Activated T-helper 1 cell treated with Interleukin-2 at 50 U/mL for 16 hours (primary cell): ENCODE data around the gene VASP.

Experiments
- DNase-seq: peaks from one replicate; pipeline ENCODE4 v3.0.0-alpha.2; 2020; ENCODE audit warnings: low read depth

Gene VASP

GRCh38 chr19:45506989-45507871 is at the start of gene VASP:
TSS of gene VASP (plus strand) at chr19:45507479. CDS start at chr19:45507772, 293 bp downstream.
- peak; percentile 89 for DNase-seq

- no peak for DNase-seq
Measured at GRCh38 chr19:45457776-45458175, 49.5 kb upstream of the VASP start.

- no peak for DNase-seq
Measured at GRCh38 chr19:45460807-45461347, 46.4 kb upstream of the VASP start.

GRCh38 chr19:45462174-45462573 is 45.1 kb upstream of the VASP start:
- DNase-seq, result no peak

DNA sequence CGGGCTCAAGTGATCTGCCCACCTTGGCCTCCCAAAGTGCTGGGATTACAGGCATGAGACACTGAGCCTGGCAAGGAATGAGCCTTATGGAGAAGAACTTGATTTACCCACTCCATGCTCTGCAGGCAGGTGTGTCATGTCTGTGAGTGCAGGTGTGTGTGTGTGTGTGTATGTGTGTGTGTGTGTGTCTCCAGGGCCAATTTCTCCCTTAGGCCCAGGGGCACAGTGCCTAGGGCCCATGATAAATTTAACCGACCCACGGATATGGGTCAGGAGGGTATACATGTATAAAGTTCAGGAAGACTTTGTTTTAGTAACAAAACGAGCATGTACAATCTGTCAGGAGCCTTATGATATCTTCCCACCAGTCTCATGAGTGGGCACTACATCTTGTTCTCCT is 44.0 kb upstream of the VASP start:
- no peak for DNase-seq

DNA sequence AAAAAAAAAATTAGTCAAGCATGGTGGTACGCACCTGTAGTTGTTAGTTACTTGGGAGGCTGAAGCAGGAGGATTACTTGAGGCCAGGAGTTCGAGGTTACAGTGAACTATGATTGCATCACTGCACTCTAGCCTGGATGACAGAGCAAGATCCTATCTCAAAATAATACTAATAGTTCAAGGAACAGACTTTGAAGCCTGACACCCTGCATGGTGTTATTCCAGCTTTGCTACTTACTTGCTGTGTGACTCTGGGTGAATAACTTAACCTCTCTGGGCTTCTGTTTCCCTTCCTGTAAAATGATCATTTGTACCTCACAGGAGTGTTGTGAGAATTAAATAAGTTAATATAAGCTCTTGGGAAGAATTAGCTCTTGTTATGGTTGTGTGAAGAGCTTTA is 43.0 kb upstream of the VASP start:
- DNase-seq, result no peak

GRCh38 chr19:45464852-45465441 is 42.3 kb upstream of the VASP start:
- DNase-seq, result no peak

GRCh38 chr19:45467115-45467455 is 40.2 kb upstream of the VASP start:
- DNase-seq, result no peak

- peak; percentile 89 for DNase-seq
Measured at GRCh38 chr19:45467456-45468158, 39.7 kb upstream of the VASP start, which contains the start of gene FOSB. TSS of gene FOSB (plus strand) at chr19:45467996. CDS start at chr19:45468587, 591 bp downstream.

GRCh38 chr19:45468159-45468651 is 39.1 kb upstream of the VASP start:
- no peak for DNase-seq

GRCh38 chr19:45468803-45469131 is 38.5 kb upstream of the VASP start:
- no peak for DNase-seq

DNA sequence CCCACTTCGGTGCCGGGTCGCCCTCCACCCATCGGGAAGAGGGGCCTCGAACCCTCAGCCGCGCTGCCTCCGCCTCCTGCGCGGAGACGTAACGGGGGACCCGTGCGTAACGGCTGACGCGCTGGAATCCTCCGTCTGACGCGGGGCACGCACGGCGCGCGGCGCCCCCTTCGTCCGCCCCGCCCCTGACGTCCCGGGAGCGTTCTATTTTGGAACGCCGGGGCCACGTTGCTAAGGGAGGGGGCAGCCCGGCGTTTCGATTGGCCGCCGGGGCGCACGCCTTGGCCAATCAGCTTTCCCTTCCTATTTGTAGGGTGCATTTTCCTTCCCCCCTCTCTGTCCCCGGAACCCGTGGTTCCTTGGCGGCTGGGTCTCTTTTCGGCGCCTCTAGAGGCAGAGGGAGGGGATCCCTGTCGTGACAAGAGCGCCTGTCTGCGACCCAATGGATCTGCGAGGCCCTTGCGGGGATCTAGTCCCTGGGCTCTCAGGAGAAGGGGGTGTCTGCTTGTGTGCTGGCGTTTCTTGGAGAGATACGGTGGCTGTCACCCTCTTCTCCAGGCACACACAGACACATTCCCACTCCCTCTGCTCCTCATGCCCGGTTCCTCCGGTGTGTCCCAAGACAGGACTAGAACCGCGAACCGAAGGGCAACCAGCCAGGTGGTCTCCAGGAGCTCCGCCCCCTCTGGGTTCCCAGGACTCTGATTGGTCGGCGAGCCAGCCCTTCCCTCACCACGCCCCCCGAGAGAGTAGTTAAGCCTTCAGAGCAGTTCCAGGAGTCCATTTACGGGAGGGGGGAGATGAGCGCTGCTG is 37.9 kb upstream of the VASP start:
- DNase-seq, result peak; percentile 88

GRCh38 chr19:45469945-45470761 is 37.1 kb upstream of the VASP start:
- DNase-seq, result no peak

GRCh38 chr19:45470762-45471081 is 36.6 kb upstream of the VASP start:
- DNase-seq, result no peak

DNA sequence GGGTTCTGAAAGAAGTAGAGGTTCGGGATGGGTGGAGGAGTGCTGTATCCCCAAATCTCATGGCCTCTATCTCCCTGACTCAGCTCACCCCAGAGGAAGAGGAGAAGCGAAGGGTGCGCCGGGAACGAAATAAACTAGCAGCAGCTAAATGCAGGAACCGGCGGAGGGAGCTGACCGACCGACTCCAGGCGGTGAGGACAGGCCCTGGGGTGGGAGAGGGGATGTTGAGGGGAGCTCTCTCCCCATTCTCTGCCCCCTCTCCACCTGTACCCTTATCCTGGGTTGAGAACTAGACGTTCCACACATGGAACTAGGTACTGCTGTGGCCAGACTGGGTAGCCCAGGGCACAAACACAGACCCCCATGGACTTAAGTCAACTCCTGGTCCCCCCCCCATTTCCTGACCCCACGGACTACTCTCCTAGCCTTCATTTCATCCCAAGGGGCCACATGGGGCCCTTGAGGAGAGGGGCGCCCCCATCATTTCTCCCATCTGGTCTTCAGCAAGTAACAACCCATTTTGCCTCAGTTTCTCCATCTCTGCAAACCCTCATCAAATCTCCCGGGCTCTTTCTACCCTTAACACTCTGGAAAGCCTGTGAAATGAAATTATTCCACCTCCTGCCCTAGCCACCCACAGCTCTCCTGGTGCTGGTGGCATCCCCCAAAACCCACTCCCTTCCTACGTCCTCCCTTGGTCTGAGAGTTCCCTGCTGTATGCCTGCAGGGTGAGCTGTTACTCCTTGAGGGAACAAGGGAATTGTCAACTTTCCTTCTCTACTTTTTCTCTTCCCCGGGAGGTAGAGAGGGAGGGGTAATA is 36.0 kb upstream of the VASP start:
- DNase-seq, result no peak

DNA sequence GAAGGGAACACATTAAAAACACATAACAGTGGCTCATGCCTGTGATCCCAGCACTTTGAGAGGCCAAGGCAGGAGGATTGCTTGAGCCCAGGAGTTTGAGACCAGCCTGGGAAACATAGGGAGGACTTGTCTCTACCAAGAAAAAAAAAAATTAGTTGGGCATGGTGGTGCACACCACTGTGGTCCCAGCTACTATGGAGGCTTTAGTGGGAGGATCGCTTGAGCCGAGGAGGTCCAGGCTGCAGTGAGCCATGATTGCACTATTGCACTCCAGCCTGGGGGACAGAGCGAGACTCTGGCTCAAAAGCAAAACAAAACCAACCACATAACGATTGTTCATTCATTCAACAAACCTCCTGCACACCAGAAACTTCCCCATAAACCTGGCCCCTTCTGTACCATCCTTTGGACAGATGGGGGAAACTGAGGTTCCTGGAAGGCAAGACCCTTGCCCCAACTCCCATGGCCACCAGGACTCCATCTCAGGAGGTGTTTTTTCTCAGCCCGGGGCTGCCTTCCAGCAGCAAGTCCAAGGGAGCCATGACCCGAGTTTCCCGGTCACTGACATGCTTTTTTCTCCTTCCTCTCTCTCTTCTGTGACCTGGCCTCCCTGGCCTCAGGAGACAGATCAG is 35.2 kb upstream of the VASP start:
- DNase-seq, result no peak

- DNase-seq, result no peak
Measured at GRCh38 chr19:45472563-45473366, 34.5 kb upstream of the VASP start.

DNA sequence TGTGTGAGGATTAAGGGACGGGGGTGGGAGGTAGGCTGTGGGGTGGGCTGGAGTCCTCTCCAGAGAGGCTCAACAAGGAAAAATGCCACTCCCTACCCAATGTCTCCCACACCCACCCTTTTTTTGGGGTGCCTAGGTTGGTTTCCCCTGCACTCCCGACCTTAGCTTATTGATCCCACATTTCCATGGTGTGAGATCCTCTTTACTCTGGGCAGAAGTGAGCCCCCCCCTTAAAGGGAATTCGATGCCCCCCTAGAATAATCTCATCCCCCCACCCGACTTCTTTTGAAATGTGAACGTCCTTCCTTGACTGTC is 34.0 kb upstream of the VASP start:
- no peak for DNase-seq
